Measurements from ENCODE around the gene LYPD8. TPM values are rescaled to one million over a fixed set of nuclear protein-coding genes. Genes with fewer than 3 reads are reported as not detected.

LYPD8 gene
- total RNA-seq, 1 donor from 2014 or later: not detected

GRCh38 chr1:248759644-248760043, 4.1 kb upstream of the LYPD8 start:
- Histone ChIP-seq H3K79me2 (ENCODE audit: low read depth) (no peaks in the 10 kb centered on the region), H3K27me3 (no peaks in the 10 kb centered on the region), H3K9ac (no peak overlapping the region), H2AFZ (replicated peaks) (no peak overlapping the region), H4K20me1 (ENCODE audit: low read depth) (no peaks in the 10 kb centered on the region), H3F3A (ENCODE audit: low read depth) (no peaks in the 10 kb centered on the region), H3K4me2 (no peak overlapping the region), H3K4me3 (no peak overlapping the region), H3K4me1 (no peaks in the 10 kb centered on the region), H3K27ac (no peak overlapping the region), H3K9me3 (ENCODE audit: low read depth) (peaks cover 6% of the 10 kb centered on the region), H3K36me3 (no peaks in the 10 kb centered on the region)
- no peak for TF ChIP-seq EZH2phosphoT487 (IDR thresholded peaks at IDR 0.05)
- TF ChIP-seq CTCF (IDR thresholded peaks at IDR 0.05): no peak
- no peak for TF ChIP-seq EZH2 (IDR thresholded peaks at IDR 0.05)
- H3K4me3 Mint-ChIP-seq: no peak overlapping the region
- no peaks in the 10 kb centered on the region for H3K4me1 Mint-ChIP-seq
- no peaks in the 10 kb centered on the region for H3K36me3 Mint-ChIP-seq
- no peak for DNase-seq (ENCODE audit: low spot score)
- peaks cover 3% of the 10 kb centered on the region for H3K27me3 Mint-ChIP-seq (ENCODE audit: insufficient read depth, low read depth)
- no peak overlapping the region for H3K27ac Mint-ChIP-seq
- peaks cover 26% of the 10 kb centered on the region for H3K9me3 Mint-ChIP-seq

DNA sequence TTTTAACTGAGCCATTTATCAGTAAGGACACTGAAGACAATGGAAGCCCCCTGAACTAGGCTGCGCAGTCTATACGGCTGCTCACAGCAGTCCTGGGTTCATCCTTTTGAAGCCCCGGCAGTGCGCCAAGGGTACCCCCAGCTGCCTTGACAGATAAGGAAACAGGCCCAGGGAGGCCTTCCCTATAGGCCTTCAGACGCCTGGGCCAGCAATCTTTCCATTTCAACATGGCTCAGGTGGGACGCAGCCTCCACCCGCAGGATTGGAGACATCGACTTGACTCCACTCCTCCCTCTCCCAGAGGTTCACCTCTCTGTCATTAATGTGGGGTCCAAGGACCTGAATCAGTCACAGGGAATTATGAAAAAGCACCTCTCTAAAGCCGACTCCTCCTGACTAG, 2.8 kb upstream of the LYPD8 start:
- no peak for DNase-seq (ENCODE audit: low spot score)
- no peak overlapping the region for H3K4me3 Mint-ChIP-seq
- H3K27ac Mint-ChIP-seq: no peak overlapping the region
- Histone ChIP-seq H4K20me1 (ENCODE audit: low read depth) (no peaks in the 10 kb centered on the region), H3K4me3 (no peak overlapping the region), H3K27ac (no peak overlapping the region), H3K9ac (no peak overlapping the region), H3K4me1 (no peaks in the 10 kb centered on the region), H3K36me3 (no peaks in the 10 kb centered on the region), H3F3A (ENCODE audit: low read depth) (peaks cover 8% of the 10 kb centered on the region), H3K9me3 (ENCODE audit: low read depth) (peaks cover 13% of the 10 kb centered on the region), H3K27me3 (no peaks in the 10 kb centered on the region), H3K79me2 (ENCODE audit: low read depth) (no peaks in the 10 kb centered on the region), H3K4me2 (no peak overlapping the region), H2AFZ (replicated peaks) (no peak overlapping the region)
- no peaks in the 10 kb centered on the region for H3K36me3 Mint-ChIP-seq
- H3K27me3 Mint-ChIP-seq (ENCODE audit: insufficient read depth, low read depth): peaks cover 3% of the 10 kb centered on the region
- no peaks in the 10 kb centered on the region for H3K4me1 Mint-ChIP-seq
- no peak for TF ChIP-seq CTCF (IDR thresholded peaks at IDR 0.05)
- TF ChIP-seq EZH2 (IDR thresholded peaks at IDR 0.05): no peak
- no peak for TF ChIP-seq EZH2phosphoT487 (IDR thresholded peaks at IDR 0.05)
- peaks cover 26% of the 10 kb centered on the region for H3K9me3 Mint-ChIP-seq

DNA sequence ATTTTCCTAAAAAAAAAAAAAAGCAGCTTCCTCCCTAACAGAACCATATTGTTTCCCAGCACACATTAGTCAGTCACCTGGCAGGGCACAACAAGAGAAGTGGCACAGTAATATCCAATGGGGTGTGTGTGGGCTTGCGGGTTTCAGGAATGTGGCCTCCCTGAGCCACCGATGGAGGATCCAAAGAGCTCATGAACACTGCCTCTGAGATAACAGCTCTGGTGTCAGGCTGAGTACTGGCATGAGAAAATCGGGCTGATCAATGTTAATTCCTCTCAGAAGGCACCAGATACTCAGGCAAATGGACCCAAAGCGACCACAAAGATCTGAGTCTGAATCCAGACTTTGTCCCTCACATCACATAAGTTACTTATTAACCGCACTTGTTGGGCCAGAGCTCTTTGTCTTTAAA, 2.2 kb upstream of the LYPD8 start:
- H3K9me3 ChIP-seq (ENCODE audit: low read depth): peaks cover 17% of the 10 kb centered on the region
- no peak for DNase-seq (ENCODE audit: low spot score)

More for the DNA sequence above, 2.2 kb upstream of the LYPD8 start:
- Mint-ChIP-seq H3K4me3 (no peak overlapping the region), H3K36me3 (no peaks in the 10 kb centered on the region), H3K27me3 (ENCODE audit: insufficient read depth, low read depth) (peaks cover 3% of the 10 kb centered on the region), H3K27ac (no peak overlapping the region), H3K4me1 (no peaks in the 10 kb centered on the region), H3K9me3 (peaks cover 26% of the 10 kb centered on the region)
- Histone ChIP-seq H3K4me1 (no peaks in the 10 kb centered on the region), H3K4me3 (no peak overlapping the region), H3K27ac (no peak overlapping the region), H3K27me3 (no peaks in the 10 kb centered on the region), H3K9ac (no peak overlapping the region), H3K4me2 (no peak overlapping the region), H3F3A (ENCODE audit: low read depth) (peaks cover 14% of the 10 kb centered on the region), H3K36me3 (no peaks in the 10 kb centered on the region), H3K79me2 (ENCODE audit: low read depth) (no peaks in the 10 kb centered on the region), H4K20me1 (ENCODE audit: low read depth) (no peaks in the 10 kb centered on the region), H2AFZ (replicated peaks) (no peak overlapping the region)
- TF ChIP-seq EZH2 (IDR thresholded peaks at IDR 0.05) (no peak), EZH2phosphoT487 (IDR thresholded peaks at IDR 0.05) (no peak), CTCF (IDR thresholded peaks at IDR 0.05) (no peak)

All from neural progenitor cell (in vitro differentiated cells).